ENCODE results near the gene HABP4.

DNA sequence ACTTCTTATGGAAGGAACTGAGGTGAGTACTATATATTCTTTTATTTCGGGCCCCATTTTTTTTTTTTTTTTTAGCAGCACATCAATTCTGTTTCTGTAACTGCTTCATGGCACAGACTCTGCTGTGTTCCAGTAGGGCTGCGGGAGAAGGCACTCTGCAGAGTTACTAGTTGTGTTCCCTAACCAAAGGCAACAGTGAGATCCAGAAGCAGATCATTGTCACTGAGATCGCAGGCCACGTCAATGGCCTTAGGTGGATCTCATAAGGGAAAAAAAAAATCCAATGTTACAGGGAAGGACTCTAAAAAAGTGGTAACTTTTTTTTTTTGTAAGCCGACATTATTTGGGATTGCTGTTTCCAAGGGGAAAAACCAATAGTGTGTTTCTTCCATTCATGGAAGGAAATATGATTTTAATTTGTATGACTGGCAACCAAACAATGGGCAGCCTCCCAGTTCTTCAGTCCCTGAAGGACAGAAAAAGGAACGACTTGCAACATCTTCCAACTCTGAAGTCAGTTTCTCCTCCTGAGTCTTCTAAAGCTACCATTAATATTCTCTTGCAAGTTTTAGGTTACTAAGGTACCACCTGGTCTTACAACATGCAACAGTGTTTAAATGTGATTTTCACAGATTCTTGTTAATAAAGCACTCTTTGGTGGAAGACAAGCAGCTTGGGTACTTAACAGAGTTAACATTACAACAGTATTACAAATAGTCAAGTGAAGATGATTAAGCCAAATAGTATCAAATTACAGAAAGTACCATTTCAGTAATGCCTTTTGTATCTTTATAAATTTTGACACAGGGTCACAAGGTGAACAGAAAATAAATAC, 52.8 kb downstream of the HABP4 start:
- TF ChIP-seq, protein P1, sequence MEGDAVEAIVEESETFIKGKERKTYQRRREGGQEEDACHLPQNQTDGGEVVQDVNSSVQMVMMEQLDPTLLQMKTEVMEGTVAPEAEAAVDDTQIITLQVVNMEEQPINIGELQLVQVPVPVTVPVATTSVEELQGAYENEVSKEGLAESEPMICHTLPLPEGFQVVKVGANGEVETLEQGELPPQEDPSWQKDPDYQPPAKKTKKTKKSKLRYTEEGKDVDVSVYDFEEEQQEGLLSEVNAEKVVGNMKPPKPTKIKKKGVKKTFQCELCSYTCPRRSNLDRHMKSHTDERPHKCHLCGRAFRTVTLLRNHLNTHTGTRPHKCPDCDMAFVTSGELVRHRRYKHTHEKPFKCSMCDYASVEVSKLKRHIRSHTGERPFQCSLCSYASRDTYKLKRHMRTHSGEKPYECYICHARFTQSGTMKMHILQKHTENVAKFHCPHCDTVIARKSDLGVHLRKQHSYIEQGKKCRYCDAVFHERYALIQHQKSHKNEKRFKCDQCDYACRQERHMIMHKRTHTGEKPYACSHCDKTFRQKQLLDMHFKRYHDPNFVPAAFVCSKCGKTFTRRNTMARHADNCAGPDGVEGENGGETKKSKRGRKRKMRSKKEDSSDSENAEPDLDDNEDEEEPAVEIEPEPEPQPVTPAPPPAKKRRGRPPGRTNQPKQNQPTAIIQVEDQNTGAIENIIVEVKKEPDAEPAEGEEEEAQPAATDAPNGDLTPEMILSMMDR (IDR thresholded peaks at IDR 0.05): no peak
- no peak for TF ChIP-seq POLR2A (IDR thresholded peaks at IDR 0.05)
